SU-DHL-6 (cell line): ENCODE results near the gene GEMIN2.
"Not testable (repeated sequence)": the region's sequence is repeated elsewhere in the genome, so short reads cannot be mapped to it uniquely, and the experiment has no call there.

Experiments
- H2AFZ ChIP-seq: fragments of 200-600 bp; sonication (generic); 2 replicates; pipeline ENCODE4 v1.6.1; 2014; ENCODE audit warnings: low read depth, mild to moderate bottlenecking, moderate library complexity, mixed read lengths, antibody characterized with exemption, low read length; ENCODE audit not compliant: severe bottlenecking
- H3F3A ChIP-seq: fragments of 200-600 bp; shearing (Covaris generic); 2 replicates; pipeline ENCODE4 v1.6.0; 2016; ENCODE audit warnings: antibody characterized with exemption, mild to moderate bottlenecking; ENCODE audit not compliant: insufficient read depth
- H3K27ac ChIP-seq: fragments of 200-600 bp; sonication (generic); 2 replicates; pipeline ENCODE4 v1.5.1; 2016; ENCODE audit warnings: low read depth, mild to moderate bottlenecking, low read length, moderate library complexity, mixed read lengths
- H3K27me3 ChIP-seq: fragments of 200-600 bp; sonication (generic), shearing (Covaris generic); 2 replicates; pipeline ENCODE4 v1.6.0; 2014; ENCODE audit warnings: mild to moderate bottlenecking, low read length
- H3K36me3 ChIP-seq: fragments of 200-600 bp; sonication (generic); 2 replicates; pipeline ENCODE4 v1.6.1; 2014; ENCODE audit warnings: mild to moderate bottlenecking, low read length, mixed read lengths
- H3K4me2 ChIP-seq: fragments of 300-600, 200-600 bp; shearing (Covaris generic), sonication (generic); 2 replicates; pipeline ENCODE4 v1.6.0; 2014; ENCODE audit warnings: low read length, low read depth, mild to moderate bottlenecking; ENCODE audit not compliant: poor library complexity, severe bottlenecking
- H3K4me3 ChIP-seq: fragments of 200-600 bp; sonication (generic); 2 replicates; pipeline ENCODE4 v1.5.1; 2014; ENCODE audit warnings: antibody characterized with exemption, low read length, mild to moderate bottlenecking, mixed read lengths; ENCODE audit not compliant: insufficient read depth, poor library complexity, severe bottlenecking
- H3K79me2 ChIP-seq: fragments of 200-600 bp; sonication (generic); 2 replicates; pipeline ENCODE4 v1.6.1; 2014; ENCODE audit warnings: mild to moderate bottlenecking, low read length, moderate library complexity; ENCODE audit not compliant: insufficient read depth
- H3K9ac ChIP-seq: fragments of 200-600 bp; sonication (generic); 2 replicates; pipeline ENCODE4 v1.7.0; 2014; ENCODE audit warnings: mild to moderate bottlenecking, low read length
- H3K9me2 ChIP-seq: fragments of 200-600 bp; sonication (generic); replicated peaks from 2 replicates; pipeline ENCODE4 v1.6.1; 2014; ENCODE audit warnings: low read length; ENCODE audit not compliant: insufficient read depth
- H3K9me3 ChIP-seq: fragments of 200-600 bp; sonication (generic); 2 replicates; pipeline ENCODE4 v1.6.1; 2014; ENCODE audit warnings: low read length, mixed read lengths; ENCODE audit not compliant: insufficient read depth
- H4K20me1 ChIP-seq: fragments of 200-600 bp; sonication (generic); 2 replicates; pipeline ENCODE4 v1.6.1; 2014; ENCODE audit warnings: low read depth, mild to moderate bottlenecking, antibody characterized with exemption, low read length, moderate library complexity, mixed read lengths
- CTCF ChIP-seq: fragments of 200-600 bp; sonication (generic); IDR thresholded peaks from one replicate; pipeline ENCODE4 v1.5.1; 2017; ENCODE audit warnings: antibody characterized with exemption, mild to moderate bottlenecking, low read length, moderate library complexity; ENCODE audit not compliant: insufficient read depth, poor library complexity, severe bottlenecking
- EZH2phosphoT487 ChIP-seq: fragments of 200-600 bp; sonication (generic), shearing (Covaris generic); conservative IDR thresholded peaks from 2 replicates; pipeline ENCODE4 v1.6.1; 2018; ENCODE audit warnings: mild to moderate bottlenecking, antibody characterized with exemption, low read length, moderate library complexity, mixed read lengths

The GEMIN2 gene

GRCh38 chr14:39113685-39114072, 444 bp upstream of the GEMIN2 start:
- H3K9me2 ChIP-seq: no peaks in the 10 kb centered on the region
- peak overlapping the region; percentile 76 for H2AFZ ChIP-seq
- peak overlapping the region; percentile 82 for H3K4me3 ChIP-seq
- H3K79me2 ChIP-seq: peaks cover 25% of the 10 kb centered on the region
- no peak for TF ChIP-seq CTCF
- no peak for TF ChIP-seq EZH2phosphoT487
- peak overlapping the region; percentile 88 for H3K9ac ChIP-seq
- peak overlapping the region; percentile 85 for H3K4me2 ChIP-seq
- peaks cover 45% of the 10 kb centered on the region for H3F3A ChIP-seq
- H3K27me3 ChIP-seq: no peaks in the 10 kb centered on the region
- no peaks in the 10 kb centered on the region for H4K20me1 ChIP-seq
- H3K36me3 ChIP-seq: no peaks in the 10 kb centered on the region; the same call in 1 of the 2 replicates
- H3K9me3 ChIP-seq: no peaks in the 10 kb centered on the region
- H3K27ac ChIP-seq: peak overlapping the region; percentile 84

GRCh38 chr14:39122330-39123138, 8.4 kb downstream of the GEMIN2 start:
- H4K20me1 ChIP-seq: no peaks in the 10 kb centered on the region
- H3K79me2 ChIP-seq: no peaks in the 10 kb centered on the region; the same call in 1 of the 2 replicates
- no peak overlapping the region for H3K4me3 ChIP-seq
- no peak overlapping the region for H3K4me2 ChIP-seq
- H3K9me3 ChIP-seq: no peaks in the 10 kb centered on the region
- TF ChIP-seq EZH2phosphoT487 (no peak), CTCF (no peak)
- peaks cover 6% of the 10 kb centered on the region; the same call in 1 of the 2 replicates for H3F3A ChIP-seq
- H3K27ac ChIP-seq: no peak overlapping the region
- no peaks in the 10 kb centered on the region for H3K27me3 ChIP-seq
- H3K9ac ChIP-seq: no peak overlapping the region
- H3K9me2 ChIP-seq: no peaks in the 10 kb centered on the region
- H2AFZ ChIP-seq: no peak overlapping the region
- H3K36me3 ChIP-seq: peaks cover 41% of the 10 kb centered on the region

- H3K9me2 ChIP-seq, H2AFZ ChIP-seq: not testable (repeated sequence)
Observed at GRCh38 chr14:39137835-39138234, 23.7 kb downstream of the GEMIN2 start.

GRCh38 chr14:39138440-39138839, 24.3 kb downstream of the GEMIN2 start:
- TF ChIP-seq EZH2phosphoT487 (no peak), CTCF (no peak)
- Histone ChIP-seq H3K9ac (no peak overlapping the region), H3K4me2 (no peak overlapping the region), H3K79me2 (no peaks in the 10 kb centered on the region), H3F3A (no peaks in the 10 kb centered on the region; the same call in 1 of the 2 replicates), H3K4me3 (no peak overlapping the region), H3K27ac (no peak overlapping the region), H3K27me3 (no peaks in the 10 kb centered on the region), H4K20me1 (no peaks in the 10 kb centered on the region), H3K9me3 (peaks cover 9% of the 10 kb centered on the region; the same call in 1 of the 2 replicates), H3K36me3 (peaks cover 35% of the 10 kb centered on the region), H3K9me2 (no peaks in the 10 kb centered on the region), H2AFZ (no peak overlapping the region)

More at GRCh38 chr14:39137835-39138234, 23.7 kb downstream of the GEMIN2 start:
- not testable (repeated sequence) for H4K20me1 ChIP-seq, H3K27ac ChIP-seq, H3K4me2 ChIP-seq, H3K27me3 ChIP-seq, H3K9ac ChIP-seq, H3K79me2 ChIP-seq, H3K9me3 ChIP-seq, H3F3A ChIP-seq, H3K4me3 ChIP-seq
- H3K36me3 ChIP-seq: peaks cover 38% of the 10 kb centered on the region
